ENCODE data around the gene SNRPB. TPM values are rescaled to one million over a fixed set of nuclear protein-coding genes. Genes with fewer than 3 reads are reported as not detected.

Gene SNRPB
- total and polyA plus RNA-seq, 8 donors: 86.0 to 132 (median 124) TPM

DNA sequence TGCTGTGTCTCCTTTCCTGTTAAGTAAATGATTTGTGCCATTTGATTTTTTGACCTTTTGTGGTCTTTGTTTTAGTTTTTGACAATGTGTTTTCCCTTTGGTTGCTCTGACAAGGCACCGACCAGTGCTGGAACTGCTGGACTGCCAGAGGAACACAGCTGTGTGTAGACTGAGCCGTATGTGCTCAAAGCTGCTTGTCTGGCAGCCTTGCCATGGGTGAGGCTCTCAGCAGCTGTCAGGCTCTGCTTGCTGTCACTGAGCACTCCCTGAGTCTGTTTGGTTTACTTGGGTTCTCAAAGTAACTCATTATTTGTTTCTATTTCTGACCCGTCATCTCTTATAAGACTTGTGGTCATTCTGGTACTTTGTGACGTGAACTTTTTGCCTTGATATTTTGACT, 15.1 kb upstream of the SNRPB start:
- Histone ChIP-seq H3K4me3 (no peak overlapping the region), H3K4me1 (no peaks in the 10 kb centered on the region), H3K27me3 (no peaks in the 10 kb centered on the region), H3K9me3 (peaks cover 0 to 2% of the 10 kb centered on the region in 2 donors), H3K36me3 (peaks cover 0 to 75% of the 10 kb centered on the region in 2 donors), H3K27ac (no peak overlapping the region)
- peak; percentile 44 for ATAC-seq
- TF ChIP-seq, protein P1, sequence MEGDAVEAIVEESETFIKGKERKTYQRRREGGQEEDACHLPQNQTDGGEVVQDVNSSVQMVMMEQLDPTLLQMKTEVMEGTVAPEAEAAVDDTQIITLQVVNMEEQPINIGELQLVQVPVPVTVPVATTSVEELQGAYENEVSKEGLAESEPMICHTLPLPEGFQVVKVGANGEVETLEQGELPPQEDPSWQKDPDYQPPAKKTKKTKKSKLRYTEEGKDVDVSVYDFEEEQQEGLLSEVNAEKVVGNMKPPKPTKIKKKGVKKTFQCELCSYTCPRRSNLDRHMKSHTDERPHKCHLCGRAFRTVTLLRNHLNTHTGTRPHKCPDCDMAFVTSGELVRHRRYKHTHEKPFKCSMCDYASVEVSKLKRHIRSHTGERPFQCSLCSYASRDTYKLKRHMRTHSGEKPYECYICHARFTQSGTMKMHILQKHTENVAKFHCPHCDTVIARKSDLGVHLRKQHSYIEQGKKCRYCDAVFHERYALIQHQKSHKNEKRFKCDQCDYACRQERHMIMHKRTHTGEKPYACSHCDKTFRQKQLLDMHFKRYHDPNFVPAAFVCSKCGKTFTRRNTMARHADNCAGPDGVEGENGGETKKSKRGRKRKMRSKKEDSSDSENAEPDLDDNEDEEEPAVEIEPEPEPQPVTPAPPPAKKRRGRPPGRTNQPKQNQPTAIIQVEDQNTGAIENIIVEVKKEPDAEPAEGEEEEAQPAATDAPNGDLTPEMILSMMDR (IDR thresholded peaks at IDR 0.05): no peak
- intact Hi-C loops (cut with DNase I): no loop called here
- DNase-seq: no peak

DNA sequence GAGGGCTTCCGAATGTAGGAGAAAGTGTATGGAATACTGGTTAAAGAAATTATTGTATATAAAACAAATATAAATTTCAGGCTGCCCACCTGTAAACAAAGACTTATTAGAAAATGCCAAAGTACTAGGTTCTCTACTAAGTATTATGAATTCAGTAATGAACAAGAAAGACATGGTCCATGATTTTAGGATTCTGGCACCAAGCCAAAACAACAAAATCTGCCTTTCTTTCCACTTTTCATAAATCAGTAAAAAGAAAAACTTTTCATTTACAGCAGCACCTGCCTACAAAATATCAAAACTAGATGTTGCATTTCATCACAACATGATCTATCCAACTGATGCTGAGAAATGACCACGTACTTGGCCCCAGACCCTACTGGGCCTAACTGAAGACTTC, 14.5 kb upstream of the SNRPB start:
- Histone ChIP-seq H3K27me3 (no peaks in the 10 kb centered on the region), H3K4me1 (no peaks in the 10 kb centered on the region), H3K4me3 (no peak overlapping the region), H3K27ac (no peak overlapping the region), H3K9me3 (peaks cover 0 to 7% of the 10 kb centered on the region in 2 donors), H3K36me3 (peaks cover 0 to 75% of the 10 kb centered on the region in 2 donors)
- ATAC-seq (no peak), DNase-seq (no peak)
- intact Hi-C loops (cut with DNase I): no loop called here
- TF ChIP-seq, protein P1 (IDR thresholded peaks at IDR 0.05): no peak

DNA sequence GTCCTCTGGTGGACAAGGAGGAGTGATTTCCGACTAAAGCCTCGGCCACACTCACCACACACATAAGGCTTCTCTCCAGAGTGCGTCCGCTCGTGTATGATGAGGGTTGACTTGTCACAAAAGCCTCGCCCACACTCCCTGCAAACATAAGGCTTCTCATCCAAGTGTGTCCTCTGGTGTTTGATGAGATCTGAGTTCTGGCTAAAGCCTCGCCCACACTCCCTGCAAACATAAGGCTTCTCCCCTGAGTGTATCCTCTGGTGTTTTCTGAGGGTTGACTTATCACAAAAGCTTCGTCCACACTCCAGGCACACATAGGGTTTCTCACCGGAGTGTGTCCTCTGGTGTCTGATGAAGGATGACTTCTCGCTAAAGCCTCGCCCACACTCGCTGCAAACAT, 12.9 kb upstream of the SNRPB start:
- intact Hi-C loops (cut with DNase I): no loop called here
- H3K27me3 ChIP-seq: no peaks in the 10 kb centered on the region
- ATAC-seq (no peak), DNase-seq (no peak)
- H3K27ac ChIP-seq: no peak overlapping the region
- H3K4me1 ChIP-seq: no peaks in the 10 kb centered on the region
- no peak overlapping the region for H3K4me3 ChIP-seq
- peaks cover 0 to 69% of the 10 kb centered on the region in 2 donors for H3K36me3 ChIP-seq
- H3K9me3 ChIP-seq: peaks cover 0 to 7% of the 10 kb centered on the region in 2 donors
- TF ChIP-seq, protein P1 (IDR thresholded peaks at IDR 0.05): no peak

DNA sequence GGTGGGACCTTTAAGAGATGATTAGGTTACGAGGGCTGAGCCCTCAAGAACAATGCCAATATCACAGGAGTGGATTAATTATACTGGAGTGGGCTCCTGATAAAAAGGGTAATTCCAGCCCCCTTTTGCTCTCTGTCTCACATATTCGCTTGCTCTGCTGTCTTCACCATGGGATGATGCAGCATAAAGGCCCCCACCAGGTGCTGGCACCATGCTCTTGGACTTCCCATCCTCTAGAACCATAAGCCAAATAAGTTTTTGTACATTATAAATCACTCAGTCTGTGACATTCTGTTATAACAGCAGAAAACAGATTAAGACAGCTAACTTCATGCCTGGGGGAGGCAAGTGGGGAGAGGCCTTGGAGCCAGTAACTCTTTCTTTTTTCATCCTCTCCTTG, 9.8 kb upstream of the SNRPB start:
- ATAC-seq (no peak), DNase-seq (no peak)
- H3K4me3 ChIP-seq: no peak overlapping the region
- intact Hi-C loops (cut with DNase I): no loop called here
- peaks cover 0 to 7% of the 10 kb centered on the region in 2 donors for H3K9me3 ChIP-seq
- H3K4me1 ChIP-seq: no peaks in the 10 kb centered on the region
- peaks cover 0 to 43% of the 10 kb centered on the region in 2 donors for H3K36me3 ChIP-seq
- TF ChIP-seq, protein P1 (IDR thresholded peaks at IDR 0.05): no peak
- H3K27me3 ChIP-seq: no peaks in the 10 kb centered on the region
- H3K27ac ChIP-seq: no peak overlapping the region

DNA sequence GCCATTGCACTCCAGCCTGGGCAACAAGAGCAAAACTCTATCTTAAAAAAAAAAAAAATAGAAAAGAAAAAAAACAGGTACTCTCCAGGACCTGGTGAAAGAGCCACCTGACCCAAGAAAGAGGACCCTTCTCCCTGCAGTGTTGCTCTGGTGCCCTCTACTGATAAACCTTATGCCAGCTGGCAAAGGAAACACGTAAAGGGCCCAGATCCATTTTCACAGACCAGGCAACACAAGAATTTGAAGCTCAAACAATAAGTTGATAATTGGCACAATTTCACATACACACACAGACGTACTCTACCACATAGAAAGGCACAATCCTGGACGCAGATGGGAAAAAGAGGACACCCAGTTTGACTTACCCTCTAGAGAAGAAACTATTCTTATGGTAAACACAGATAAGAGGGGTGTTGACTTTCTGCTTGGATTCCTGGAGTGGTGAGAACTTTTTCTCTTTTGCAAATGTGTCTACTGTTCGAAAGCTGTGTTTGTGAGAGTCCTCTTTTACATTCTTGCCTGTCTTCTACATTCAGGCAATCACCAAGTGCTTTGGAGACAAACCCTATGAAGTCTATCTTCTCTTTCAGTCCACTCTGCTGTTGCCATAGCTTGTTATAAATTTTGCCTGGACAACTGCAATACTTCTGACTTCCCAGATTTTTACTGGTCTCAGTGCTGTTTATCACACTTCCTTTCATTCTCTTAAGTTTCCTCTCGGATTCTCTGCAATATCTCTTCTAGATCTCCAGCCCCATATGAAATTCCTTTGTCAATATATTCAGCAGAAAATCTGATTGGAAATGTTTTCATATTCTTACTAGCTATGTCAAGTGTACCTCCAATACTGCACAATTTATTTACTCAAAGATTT, 6.4 kb upstream of the SNRPB start:
- ATAC-seq (no peak), DNase-seq (no peak)
- Histone ChIP-seq H3K9me3 (peaks cover 0 to 7% of the 10 kb centered on the region in 2 donors), H3K27ac (peak overlapping the region in 1 of 2 donors; percentile 13), H3K36me3 (peaks cover 0 to 18% of the 10 kb centered on the region in 2 donors), H3K4me3 (no peak overlapping the region), H3K4me1 (no peaks in the 10 kb centered on the region), H3K27me3 (no peaks in the 10 kb centered on the region)
- intact Hi-C loops (cut with DNase I): no loop called here
- TF ChIP-seq, protein P1 (IDR thresholded peaks at IDR 0.05): no peak

Measured in left lung (tissue), 10 donors.